Fibroblast of pulmonary artery (primary cell): ENCODE measurements around the gene ONECUT3.

Experiments
- DNase-seq: peaks from one replicate; pipeline ENCODE4 v3.0.0-alpha.2; 2010; ENCODE audit warnings: low read depth
- H3K4me3 ChIP-seq: replicated peaks from 2 replicates; pipeline ENCODE4 v1.5.1; 2011; ENCODE audit warnings: low read depth, mild to moderate bottlenecking, control low read depth, low read length, moderate library complexity
- CTCF ChIP-seq: IDR thresholded peaks from 2 replicates; pipeline ENCODE4 v1.5.1; 2011; ENCODE audit warnings: mild to moderate bottlenecking, control low read depth, low read length, inconsistent platforms; ENCODE audit errors: missing control alignments

ONECUT3 gene

GRCh38 chr19:1808395-1808731, 55.1 kb downstream of the ONECUT3 start:
- no peak for TF ChIP-seq CTCF
- no peak overlapping the region for H3K4me3 ChIP-seq

GRCh38 chr19:1809678-1810077, 56.4 kb downstream of the ONECUT3 start:
- no peak for TF ChIP-seq CTCF
- no peak overlapping the region for H3K4me3 ChIP-seq
- no peak for DNase-seq

More at GRCh38 chr19:1808395-1808731, 55.1 kb downstream of the ONECUT3 start:
- DNase-seq = no peak

- DNase-seq = no peak
- TF ChIP-seq CTCF = no peak
- no peak overlapping the region for H3K4me3 ChIP-seq
These were observed 57.3 kb downstream of the ONECUT3 start for GRCh38 chr19:1810439-1811160.

- peak; percentile 36 for DNase-seq
- TF ChIP-seq CTCF = no peak
These were observed 58.2 kb downstream of the ONECUT3 start for GRCh38 chr19:1811472-1811894.

GRCh38 chr19:1811942-1812425, 58.7 kb downstream of the ONECUT3 start, which contains the start of gene ATP8B3:
ATP8B3 (minus strand) TSS chr19:1812276; CDS start chr19:1811736, 540 bp downstream.
- H3K4me3 ChIP-seq = peak within 1 kb of the TSS; percentile 55
- TF ChIP-seq CTCF = no peak
- no peak for DNase-seq

More at GRCh38 chr19:1811472-1811894, 58.2 kb downstream of the ONECUT3 start:
- H3K4me3 ChIP-seq = peak overlapping the region; percentile 55

- TF ChIP-seq CTCF = peak; percentile 61
- DNase-seq = peak; percentile 94
- peak overlapping the region; percentile 55 for H3K4me3 ChIP-seq
These were observed 59.3 kb downstream of the ONECUT3 start for GRCh38 chr19:1812426-1813191.
